Measurements from ENCODE around the gene CDC25C.
A peak's percentile ranks its signal among the peaks of the same experiment; 100 is the strongest.
"Not testable (repeated sequence)": the region's sequence is repeated elsewhere in the genome, so short reads cannot be mapped to it uniquely, and the experiment has no call there.

Gene CDC25C

GRCh38 chr5:138346889-138347288 is 15.3 kb upstream of the CDC25C start:
- DNase-seq (ENCODE audit: low read depth in 2 of 2) = no peak

DNA sequence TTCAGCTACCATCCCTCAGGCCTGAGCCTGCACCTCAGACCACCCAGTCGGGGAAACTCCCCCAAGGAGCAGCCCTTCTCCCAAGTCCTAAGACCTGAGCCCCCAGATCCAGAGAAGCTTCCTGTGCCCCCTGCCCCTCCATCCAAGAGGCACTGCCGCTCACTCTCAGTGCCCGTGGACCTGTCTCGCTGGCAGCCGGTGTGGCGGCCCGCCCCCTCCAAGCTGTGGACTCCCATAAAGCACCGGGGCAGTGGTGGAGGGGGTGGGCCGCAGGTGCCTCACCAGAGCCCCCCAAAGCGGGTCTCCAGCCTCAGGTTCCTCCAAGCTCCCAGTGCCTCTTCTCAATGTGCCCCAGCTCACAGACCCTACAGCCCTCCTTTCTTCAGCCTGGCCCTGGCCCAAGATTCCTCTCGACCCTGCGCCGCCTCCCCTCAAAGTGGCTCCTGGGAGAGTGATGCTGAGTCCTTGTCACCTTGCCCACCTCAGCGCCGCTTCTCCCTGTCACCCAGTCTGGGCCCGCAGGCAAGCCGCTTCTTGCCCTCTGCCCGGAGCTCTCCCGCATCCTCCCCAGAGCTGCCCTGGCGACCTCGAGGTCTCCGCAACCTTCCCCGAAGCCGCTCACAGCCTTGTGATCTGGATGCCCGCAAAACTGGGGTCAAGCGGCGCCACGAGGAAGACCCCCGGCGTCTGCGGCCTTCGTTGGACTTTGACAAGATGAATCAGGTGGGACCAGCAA is 13.5 kb upstream of the CDC25C start:
- no peak for DNase-seq (ENCODE audit: low read depth in 2 of 2)

DNA sequence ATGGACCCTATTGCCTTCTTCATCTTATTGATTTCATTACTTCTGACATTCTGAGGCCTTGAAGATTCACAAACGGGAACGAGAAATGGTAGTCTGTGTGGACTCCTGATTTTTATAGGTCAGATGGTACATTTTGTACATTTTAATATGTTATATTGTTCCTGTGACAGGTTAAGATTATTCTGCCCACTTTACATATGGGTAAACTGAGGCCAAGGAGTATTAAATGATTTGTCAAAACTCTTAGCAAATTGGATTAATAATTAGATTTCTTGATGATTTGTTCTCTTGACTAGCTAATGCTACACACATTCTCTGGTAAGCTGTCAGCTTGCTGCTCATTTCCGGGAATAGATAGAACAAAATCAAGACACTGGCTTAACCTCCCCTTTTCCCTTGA is 8.4 kb upstream of the CDC25C start:
- DNase-seq (ENCODE audit: low read depth in 2 of 2) = no peak

DNA sequence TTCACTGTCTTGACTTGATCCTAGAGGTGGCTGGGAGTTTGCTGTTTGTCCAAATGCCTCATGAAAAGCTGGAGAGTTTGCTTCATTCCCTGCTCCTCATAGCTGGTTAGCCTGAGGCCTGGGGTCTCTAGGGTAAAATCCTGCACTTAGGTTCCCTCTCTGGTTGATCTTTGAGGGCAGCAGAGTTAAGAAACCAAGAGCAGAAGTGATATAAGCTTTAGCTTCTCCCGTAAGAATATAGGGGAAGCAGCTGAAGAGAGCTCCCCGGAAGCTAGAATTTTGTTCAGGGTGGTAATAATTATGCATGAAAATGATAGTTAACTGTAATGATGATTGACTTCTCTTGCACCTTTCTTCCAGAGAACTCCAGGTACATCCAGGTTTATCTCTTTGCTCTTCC is 7.9 kb upstream of the CDC25C start:
- no peak for DNase-seq (ENCODE audit: low read depth in 2 of 2)

- DNase-seq (ENCODE audit: low read depth in 2 of 2) = no peak
Measured at GRCh38 chr5:138339091-138339456, 7.5 kb upstream of the CDC25C start.

DNA sequence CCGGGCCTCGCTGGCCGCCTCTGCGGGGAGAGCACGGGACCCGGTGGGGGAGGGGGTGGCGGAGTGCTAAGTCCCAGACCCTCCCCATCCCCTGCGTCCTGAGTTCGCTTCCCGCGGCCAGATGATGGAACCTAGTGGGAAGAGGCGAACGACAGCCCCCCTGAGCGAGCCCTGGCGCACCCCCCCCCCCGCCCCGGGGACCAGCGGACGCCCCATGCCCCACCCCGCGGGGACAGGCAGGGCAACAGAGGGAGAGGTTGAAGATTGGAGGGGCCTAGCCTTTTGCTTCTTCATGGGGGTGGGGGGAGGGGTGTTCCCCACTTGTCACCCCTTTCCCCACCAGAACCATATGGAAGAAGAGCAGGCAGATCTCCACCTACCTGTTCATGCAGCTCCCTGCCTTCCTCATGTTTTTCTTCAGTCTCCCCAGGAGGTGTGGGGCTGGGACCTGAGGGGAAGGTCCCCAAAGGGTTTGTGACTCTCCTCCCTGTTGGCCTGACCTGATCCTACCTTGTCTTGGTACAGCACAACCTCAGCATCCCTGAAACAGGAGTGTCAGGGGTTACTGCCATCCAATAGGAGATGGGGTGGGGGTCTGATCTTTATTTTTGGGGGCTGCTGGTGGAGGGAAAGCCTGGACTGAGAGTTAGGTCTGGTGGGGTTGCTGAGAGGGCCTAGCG is 6.9 kb upstream of the CDC25C start:
- DNase-seq (ENCODE audit: low read depth in 2 of 2) = no peak

GRCh38 chr5:138337685-138338410 is 6.2 kb upstream of the CDC25C start, which contains the start of gene FAM53C:
Gene FAM53C (plus strand): TSS chr5:138338266. CDS start chr5:138341336, 3,070 bp downstream.
- peak; percentile 85 for DNase-seq (ENCODE audit: low read depth in 2 of 2)

DNA sequence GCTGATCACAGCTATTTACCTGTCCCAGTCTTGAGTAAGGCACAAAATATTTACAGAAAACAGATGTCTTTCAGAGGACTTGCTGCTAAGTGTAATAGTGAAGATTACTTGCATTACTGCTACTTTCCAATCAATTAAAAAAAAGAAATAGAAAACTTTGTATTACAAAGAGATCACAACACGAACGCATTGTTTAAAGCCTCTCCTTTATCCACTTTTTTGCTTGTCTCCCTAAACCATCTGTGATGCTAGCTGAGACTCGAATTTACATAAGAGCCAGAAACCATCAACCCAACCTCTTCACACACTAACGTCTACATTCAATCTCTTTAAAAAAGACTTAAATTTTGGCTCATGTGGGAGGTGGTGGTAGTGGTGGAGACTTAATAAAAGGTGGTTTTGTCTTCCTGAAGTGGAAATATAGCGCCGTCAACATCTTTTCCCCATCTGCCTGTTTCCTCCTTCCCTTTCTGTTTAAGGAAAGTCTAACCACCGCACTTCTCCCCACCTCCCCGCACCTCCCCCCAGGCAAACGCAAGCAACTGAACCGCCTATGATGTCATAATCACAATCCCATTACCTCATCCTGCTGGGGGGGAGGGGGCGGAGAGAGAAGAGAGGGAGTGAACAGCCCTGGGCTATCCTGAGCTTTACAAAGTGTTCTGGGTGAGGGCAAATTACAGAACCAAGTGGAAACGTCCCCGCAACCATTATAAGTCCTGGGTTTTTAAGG is 5.5 kb upstream of the CDC25C start:
- DNase-seq (ENCODE audit: low read depth in 2 of 2) = no peak

DNA sequence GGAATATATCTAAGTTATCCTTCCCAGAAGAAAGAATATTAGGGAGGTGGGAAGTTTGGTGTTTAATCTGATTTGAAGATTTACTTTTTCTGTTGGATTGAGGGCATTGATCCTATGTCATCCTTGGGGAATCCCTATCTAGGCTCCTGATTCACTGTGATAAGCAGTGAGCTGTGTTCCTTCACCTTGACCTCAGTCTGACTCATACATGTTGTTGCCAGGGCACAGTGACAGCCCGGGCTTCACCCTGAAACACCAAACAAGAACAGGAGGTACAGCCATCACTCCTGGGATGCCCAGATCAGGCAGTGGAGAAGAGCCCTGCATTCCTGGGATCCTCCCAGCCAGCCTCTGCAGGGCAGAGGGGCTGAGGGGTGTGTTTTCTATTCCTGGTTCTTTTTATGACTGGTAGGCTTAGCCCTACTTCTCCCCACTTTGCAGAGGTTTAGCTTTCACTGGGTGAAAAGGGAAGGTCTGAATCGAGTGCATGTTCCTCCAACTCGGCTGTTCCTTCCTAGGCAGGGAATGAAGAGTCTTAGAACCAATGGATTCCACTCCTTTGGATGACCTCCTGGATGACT is 3.4 kb upstream of the CDC25C start:
- DNase-seq (ENCODE audit: low read depth in 2 of 2) = no peak

- no peak for DNase-seq (ENCODE audit: low read depth in 2 of 2)
Measured at GRCh38 chr5:138330813-138331448, 673 bp downstream of the CDC25C start.

GRCh38 chr5:138318211-138318610 is 13.4 kb downstream of the CDC25C start:
- DNase-seq (ENCODE audit: low read depth in 2 of 2) = not testable (repeated sequence)

- no peak for DNase-seq (ENCODE audit: low read depth in 2 of 2)
Measured at GRCh38 chr5:138316355-138316754, 15.2 kb downstream of the CDC25C start.

GRCh38 chr5:138315751-138316278 is 15.8 kb downstream of the CDC25C start:
- DNase-seq (ENCODE audit: low read depth in 2 of 2) = no peak

- DNase-seq (ENCODE audit: low read depth in 2 of 2) = no peak
Measured at GRCh38 chr5:138305797-138306196, 25.8 kb downstream of the CDC25C start.

GRCh38 chr5:138303372-138303771 is 28.2 kb downstream of the CDC25C start:
- no peak for DNase-seq (ENCODE audit: low read depth in 2 of 2)

- DNase-seq (ENCODE audit: low read depth in 2 of 2) = no peak
Measured at GRCh38 chr5:138289296-138289695, 42.3 kb downstream of the CDC25C start.

GRCh38 chr5:138287246-138287645 is 44.4 kb downstream of the CDC25C start:
- no peak for DNase-seq (ENCODE audit: low read depth in 2 of 2)

DNA sequence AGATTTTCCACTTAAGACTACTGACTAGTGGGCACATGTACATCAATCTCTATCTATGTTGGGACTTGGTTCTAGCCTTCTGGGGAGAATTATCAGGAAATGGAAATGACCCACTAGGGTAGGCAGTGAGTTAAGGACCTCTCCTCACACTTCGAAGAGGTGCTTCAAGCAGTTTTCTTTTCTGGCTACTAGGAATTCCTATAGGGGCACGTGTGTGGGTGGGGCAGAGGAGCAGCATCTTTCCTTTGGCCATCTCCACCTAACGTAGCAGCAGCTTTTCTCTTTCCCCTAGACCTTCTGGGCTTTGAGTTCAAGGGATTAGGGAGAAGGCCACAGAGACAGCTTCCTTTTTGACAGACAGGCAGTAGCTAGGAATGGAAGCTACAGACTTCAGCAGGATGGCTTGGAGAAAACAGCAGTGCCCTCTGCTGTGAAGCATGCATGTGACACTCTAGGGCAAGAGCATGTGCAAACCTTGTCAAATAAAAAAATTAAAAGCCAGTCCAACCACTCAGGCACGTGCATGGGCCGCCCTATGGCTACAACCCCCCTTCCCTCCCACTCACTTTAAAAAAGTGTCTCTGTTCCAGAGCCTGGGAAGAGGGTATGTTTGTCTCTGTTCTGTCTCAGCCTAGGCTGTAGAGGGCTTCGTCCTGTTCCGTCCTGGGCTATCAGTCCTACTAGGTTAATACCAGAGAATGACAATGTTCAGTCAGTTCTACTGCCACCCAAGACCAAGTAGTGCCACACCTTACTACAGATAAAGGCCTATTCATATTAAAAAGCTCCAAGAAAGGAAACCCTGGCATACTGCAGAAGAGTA is 48.5 kb downstream of the CDC25C start:
- no peak for DNase-seq (ENCODE audit: low read depth in 2 of 2)

DNA sequence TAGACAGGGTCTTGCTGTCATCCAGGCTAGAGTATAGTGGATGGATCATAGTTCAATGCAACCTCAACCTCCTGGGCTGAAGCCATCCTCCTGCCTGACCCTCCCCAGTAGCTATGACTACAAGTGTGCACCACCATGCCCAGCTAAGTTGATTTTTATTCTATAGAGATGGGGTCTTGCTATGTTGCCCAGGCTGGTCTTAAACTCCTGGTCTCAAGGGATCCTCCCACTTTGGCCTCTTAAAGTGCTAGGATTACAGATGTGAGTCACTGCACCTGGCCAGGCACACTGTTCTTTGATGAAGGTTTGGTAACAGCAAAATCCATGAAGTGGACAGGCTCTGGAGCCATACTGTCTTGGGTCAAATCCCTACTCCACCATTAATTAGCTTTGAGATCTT is 50.7 kb downstream of the CDC25C start:
- DNase-seq (ENCODE audit: low read depth in 2 of 2) = no peak

GRCh38 chr5:138276402-138277054 is 55.1 kb downstream of the CDC25C start:
- no peak for DNase-seq (ENCODE audit: low read depth in 2 of 2)
